GM12801 (cell line): ENCODE results near the gene COBL.

Experiments
- CTCF ChIP-seq: IDR thresholded peaks from one replicate; pipeline ENCODE4 v1.5.1; 2011; ENCODE audit warnings: control low read depth; ENCODE audit not compliant: insufficient read length; ENCODE audit errors: extremely low read depth

The COBL gene

GRCh38 chr7:51129527-51130472 lies 186.8 kb downstream of the COBL start:
- no peak for TF ChIP-seq CTCF

GRCh38 chr7:51128545-51129435 lies 187.8 kb downstream of the COBL start:
- TF ChIP-seq CTCF = no peak

GRCh38 chr7:51127618-51127904 lies 189.0 kb downstream of the COBL start:
- no peak for TF ChIP-seq CTCF

GRCh38 chr7:51126813-51127617 lies 189.6 kb downstream of the COBL start:
- TF ChIP-seq CTCF = no peak

GRCh38 chr7:51126324-51126723 lies 190.3 kb downstream of the COBL start:
- no peak for TF ChIP-seq CTCF

GRCh38 chr7:51124321-51124720 lies 192.3 kb downstream of the COBL start:
- TF ChIP-seq CTCF = no peak
